Vagina (tissue), 2 donors: ENCODE data around the gene ARGFX.
"Not testable (repeated sequence)": the region's sequence is repeated elsewhere in the genome, so short reads cannot be mapped to it uniquely, and the experiment has no call there.

Experiments used
- POLR2A ChIP-seq, 2 donors: fragments of 450-650 bp; IDR thresholded peaks; one replicate each; pipeline ENCODE4 v1.6.1; 2017; ENCODE audit warnings: antibody characterized with exemption in 2 of 2, mild to moderate bottlenecking in 2 of 2, moderate library complexity in 2 of 2
- TF ChIP-seq, protein P1 (sequence below), 3 experiments: fragments of 450-650 bp in 2 of 3; fragments of 200-600 bp in 1 of 3; sonication (generic) in 1 of 3; IDR thresholded peaks; one replicate each; pipeline ENCODE4 v1.5.1; 2017 to 2019; ENCODE audit warnings: antibody characterized with exemption in 3 of 3, mild to moderate bottlenecking in 2 of 3, moderate library complexity in 2 of 3

DNA sequence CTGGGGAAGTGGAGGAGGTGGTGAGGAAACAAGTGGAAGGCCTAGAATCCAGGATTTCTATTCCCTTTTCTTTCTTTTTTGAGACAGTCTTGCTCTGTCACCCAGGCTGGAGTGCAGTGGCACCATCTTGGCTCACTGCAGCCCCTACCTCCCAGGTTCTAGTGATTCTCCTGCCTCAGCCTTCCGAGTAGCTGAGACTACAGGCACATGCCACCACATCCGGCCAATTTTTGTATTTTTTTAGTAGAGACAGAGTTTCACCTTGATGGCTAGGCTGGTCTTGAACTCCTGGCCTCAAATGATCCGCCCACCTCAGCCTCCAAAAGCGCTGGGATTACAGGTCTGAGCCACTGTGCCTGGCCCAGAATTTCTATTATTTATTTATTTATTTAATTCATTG lies 26.1 kb downstream of the ARGFX start:
- not testable (repeated sequence) for TF ChIP-seq POLR2A (IDR thresholded peaks at IDR 0.05)
- TF ChIP-seq, protein P1, sequence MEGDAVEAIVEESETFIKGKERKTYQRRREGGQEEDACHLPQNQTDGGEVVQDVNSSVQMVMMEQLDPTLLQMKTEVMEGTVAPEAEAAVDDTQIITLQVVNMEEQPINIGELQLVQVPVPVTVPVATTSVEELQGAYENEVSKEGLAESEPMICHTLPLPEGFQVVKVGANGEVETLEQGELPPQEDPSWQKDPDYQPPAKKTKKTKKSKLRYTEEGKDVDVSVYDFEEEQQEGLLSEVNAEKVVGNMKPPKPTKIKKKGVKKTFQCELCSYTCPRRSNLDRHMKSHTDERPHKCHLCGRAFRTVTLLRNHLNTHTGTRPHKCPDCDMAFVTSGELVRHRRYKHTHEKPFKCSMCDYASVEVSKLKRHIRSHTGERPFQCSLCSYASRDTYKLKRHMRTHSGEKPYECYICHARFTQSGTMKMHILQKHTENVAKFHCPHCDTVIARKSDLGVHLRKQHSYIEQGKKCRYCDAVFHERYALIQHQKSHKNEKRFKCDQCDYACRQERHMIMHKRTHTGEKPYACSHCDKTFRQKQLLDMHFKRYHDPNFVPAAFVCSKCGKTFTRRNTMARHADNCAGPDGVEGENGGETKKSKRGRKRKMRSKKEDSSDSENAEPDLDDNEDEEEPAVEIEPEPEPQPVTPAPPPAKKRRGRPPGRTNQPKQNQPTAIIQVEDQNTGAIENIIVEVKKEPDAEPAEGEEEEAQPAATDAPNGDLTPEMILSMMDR (IDR thresholded peaks at IDR 0.05) = not testable (repeated sequence)
